Omental fat pad (tissue), 4 donors: ENCODE measurements around the gene TRABD2B. TPM values are rescaled to one million over a fixed set of nuclear protein-coding genes. Genes with fewer than 3 reads are reported as not detected.

ENCODE experiments used
- ATAC-seq: fragments of 150-250 bp; one replicate; pipeline ENCODE4 v1.9.1; 2016; ENCODE audit warnings: mild to moderate bottlenecking, moderate library complexity; ENCODE audit not compliant: low FRiP score
- DNase-seq: peaks from one replicate; pipeline ENCODE4 v3.0.0-alpha.2; 2019; ENCODE audit warnings: low spot score
- CTCF ChIP-seq, 3 donors: fragments of 450-650 bp; IDR thresholded peaks; one replicate each; pipeline ENCODE4 v1.5.1; 2016 to 2017; ENCODE audit warnings: antibody characterized with exemption in 3 of 3, mild to moderate bottlenecking in 3 of 3, moderate library complexity in 2 of 3
- total RNA-seq, 4 donors: library from RNA; depleted of rRNA; stranded (reverse); fragments of >200 nt; gene quantifications; one replicate each; pipeline ENCODE4 v1.1.0, GENCODE V29; 2016

The TRABD2B gene
- total RNA-seq, 4 donors from 2014 or later: 0.82 to 3.0 (median 1.8) TPM

GRCh38 chr1:47918257-47918867, 78.8 kb downstream of the TRABD2B start:
- ATAC-seq (no peak), DNase-seq (no peak)
- no peak for TF ChIP-seq CTCF (IDR thresholded peaks at IDR 0.05)

GRCh38 chr1:47917687-47918086, 79.5 kb downstream of the TRABD2B start:
- TF ChIP-seq CTCF (IDR thresholded peaks at IDR 0.05): no peak
- DNase-seq: no peak
- ATAC-seq: no peak

GRCh38 chr1:47915677-47916353, 81.4 kb downstream of the TRABD2B start:
- no peak for TF ChIP-seq CTCF (IDR thresholded peaks at IDR 0.05)
- ATAC-seq: no peak

GRCh38 chr1:47914952-47915676, 82.1 kb downstream of the TRABD2B start:
- DNase-seq (no peak), ATAC-seq (no peak)
- no peak for TF ChIP-seq CTCF (IDR thresholded peaks at IDR 0.05)

More at GRCh38 chr1:47915677-47916353, 81.4 kb downstream of the TRABD2B start:
- no peak for DNase-seq

GRCh38 chr1:47914218-47914938, 82.8 kb downstream of the TRABD2B start:
- DNase-seq (no peak), ATAC-seq (no peak)
- no peak for TF ChIP-seq CTCF (IDR thresholded peaks at IDR 0.05)

GRCh38 chr1:47913225-47913823, 83.9 kb downstream of the TRABD2B start:
- ATAC-seq: no peak
- DNase-seq: no peak
- no peak for TF ChIP-seq CTCF (IDR thresholded peaks at IDR 0.05)
